GM21737 (cell line): ENCODE results near the gene NTN3.
"Not testable (repeated sequence)": the region's sequence is repeated elsewhere in the genome, so short reads cannot be mapped to it uniquely, and the experiment has no call there.

Experiments
- ATAC-seq: cut with Tn5 transposase; IDR thresholded peaks from one replicate; pipeline ENCODE4 v1.9.1; 2021; ENCODE audit warnings: mild to moderate bottlenecking, moderate library complexity; ENCODE audit not compliant: unreplicated experiment

The NTN3 gene

GRCh38 chr16:2471016-2471652 is at the start of gene NTN3:
TSS of gene NTN3 (plus strand) at chr16:2471297. CDS start at chr16:2471702, 405 bp downstream.
- ATAC-seq, result no peak

- no peak for ATAC-seq
These were observed 48.8 kb upstream of the NTN3 start for GRCh38 chr16:2422123-2422867.

- ATAC-seq, result no peak
These were observed 46.8 kb upstream of the NTN3 start for GRCh38 chr16:2424061-2425007.

DNA sequence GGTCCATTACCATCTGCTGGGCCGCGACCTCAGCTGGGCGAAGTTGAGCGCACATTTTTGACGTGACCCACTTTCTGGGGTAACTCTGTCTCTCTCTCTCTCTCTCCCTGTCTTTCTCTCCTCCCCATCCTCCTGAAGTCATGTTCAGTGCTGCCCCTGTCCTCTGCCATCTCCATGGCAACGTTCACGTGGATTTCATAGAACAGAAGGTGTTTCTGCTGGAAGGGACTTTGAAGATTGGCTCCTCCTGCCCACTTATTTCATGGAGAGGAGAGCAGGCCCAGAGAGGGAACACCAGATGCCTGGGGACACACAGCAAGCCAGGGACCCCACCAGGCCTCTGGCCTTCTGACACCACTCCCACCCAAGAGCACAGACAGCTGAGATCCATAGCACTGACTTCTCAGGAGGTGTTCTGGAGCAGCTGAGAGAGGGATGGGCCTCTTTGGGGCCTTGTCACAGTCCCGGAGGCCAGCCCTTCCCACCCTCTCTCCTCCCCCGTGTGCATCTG is 46.0 kb upstream of the NTN3 start:
- ATAC-seq, result no peak

GRCh38 chr16:2425825-2426430 is 45.2 kb upstream of the NTN3 start:
- ATAC-seq, result no peak

DNA sequence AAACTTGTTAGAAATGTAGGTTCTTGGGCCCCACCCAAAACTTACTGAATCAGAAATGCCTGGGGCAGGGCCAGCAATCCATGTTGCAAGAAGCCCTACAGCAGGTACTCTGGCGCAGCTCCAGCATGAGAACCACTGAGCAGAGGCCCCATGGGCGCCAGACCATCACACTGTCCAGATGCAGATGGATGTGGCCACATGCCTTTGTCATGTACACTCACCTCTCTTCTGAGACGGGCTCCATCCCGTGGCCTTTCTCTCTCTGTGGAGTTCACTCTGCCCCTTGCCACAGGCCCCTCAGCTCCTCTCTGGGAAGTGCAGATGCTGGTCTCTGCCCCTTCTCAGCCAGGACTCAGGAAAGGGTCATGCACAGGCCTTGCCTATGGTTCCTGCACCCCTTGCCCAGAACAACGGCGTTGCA is 44.1 kb upstream of the NTN3 start:
- no peak for ATAC-seq

- no peak for ATAC-seq
These were observed 43.6 kb upstream of the NTN3 start for GRCh38 chr16:2427526-2427925.

- peak; percentile 16 for ATAC-seq
These were observed 42.9 kb upstream of the NTN3 start for GRCh38 chr16:2428051-2428783.

DNA sequence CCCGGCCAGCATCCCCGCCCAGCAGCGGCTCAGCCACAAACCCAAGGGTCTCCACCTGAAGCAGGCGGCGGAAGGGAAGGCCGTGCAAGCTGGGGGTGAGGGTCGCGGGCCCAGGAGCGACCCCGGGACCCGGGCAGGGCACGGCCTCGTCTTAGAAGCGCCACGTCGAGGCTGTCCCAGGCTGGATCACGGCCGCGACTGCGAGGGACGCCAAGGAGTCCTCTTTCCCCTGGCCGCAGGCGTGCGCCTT is 42.4 kb upstream of the NTN3 start:
- ATAC-seq, result peak; percentile 18

DNA sequence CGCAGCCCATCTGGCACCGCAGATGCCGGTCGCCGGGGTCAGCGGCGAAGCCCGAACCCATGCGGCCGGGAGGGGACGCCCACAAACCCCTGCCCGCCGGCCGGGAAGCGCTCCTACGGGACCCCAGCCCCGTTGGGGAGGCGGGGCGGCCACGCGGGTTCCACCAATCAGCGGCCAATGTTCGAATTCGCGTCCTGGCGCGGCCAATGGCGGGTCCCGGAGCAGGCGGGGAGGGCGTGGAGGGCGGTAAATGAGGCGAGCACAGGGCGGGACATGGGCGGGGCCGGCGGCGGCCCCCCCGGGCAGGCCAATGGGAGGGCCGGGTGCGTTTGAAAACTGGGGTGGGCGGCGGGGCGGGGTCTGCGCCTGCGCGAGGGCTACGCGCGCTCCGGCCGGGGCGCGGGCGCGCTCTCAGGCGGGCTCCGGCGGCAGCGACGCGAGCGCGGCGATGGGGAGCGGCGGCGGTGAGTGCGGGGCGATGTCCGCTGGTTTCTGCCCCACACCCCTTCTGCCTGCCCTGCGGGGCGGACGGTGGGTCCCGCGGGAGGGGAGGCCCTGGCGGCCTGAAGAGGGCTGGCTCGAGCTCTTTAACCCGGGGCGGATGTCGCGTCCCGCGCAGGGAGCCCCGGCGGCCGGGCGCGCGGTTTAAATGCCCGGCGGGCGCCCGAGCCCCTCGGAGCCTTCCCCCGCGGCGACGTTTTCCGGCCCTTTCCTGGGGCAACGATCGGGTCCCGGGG is 41.9 kb upstream of the NTN3 start, which contains the start of gene CCNF:
TSS of gene CCNF (plus strand) at position 414 of the 737 bp plus-strand sequence. CDS start at position 449, 35 bp downstream.
- ATAC-seq, result peak; percentile 79

DNA sequence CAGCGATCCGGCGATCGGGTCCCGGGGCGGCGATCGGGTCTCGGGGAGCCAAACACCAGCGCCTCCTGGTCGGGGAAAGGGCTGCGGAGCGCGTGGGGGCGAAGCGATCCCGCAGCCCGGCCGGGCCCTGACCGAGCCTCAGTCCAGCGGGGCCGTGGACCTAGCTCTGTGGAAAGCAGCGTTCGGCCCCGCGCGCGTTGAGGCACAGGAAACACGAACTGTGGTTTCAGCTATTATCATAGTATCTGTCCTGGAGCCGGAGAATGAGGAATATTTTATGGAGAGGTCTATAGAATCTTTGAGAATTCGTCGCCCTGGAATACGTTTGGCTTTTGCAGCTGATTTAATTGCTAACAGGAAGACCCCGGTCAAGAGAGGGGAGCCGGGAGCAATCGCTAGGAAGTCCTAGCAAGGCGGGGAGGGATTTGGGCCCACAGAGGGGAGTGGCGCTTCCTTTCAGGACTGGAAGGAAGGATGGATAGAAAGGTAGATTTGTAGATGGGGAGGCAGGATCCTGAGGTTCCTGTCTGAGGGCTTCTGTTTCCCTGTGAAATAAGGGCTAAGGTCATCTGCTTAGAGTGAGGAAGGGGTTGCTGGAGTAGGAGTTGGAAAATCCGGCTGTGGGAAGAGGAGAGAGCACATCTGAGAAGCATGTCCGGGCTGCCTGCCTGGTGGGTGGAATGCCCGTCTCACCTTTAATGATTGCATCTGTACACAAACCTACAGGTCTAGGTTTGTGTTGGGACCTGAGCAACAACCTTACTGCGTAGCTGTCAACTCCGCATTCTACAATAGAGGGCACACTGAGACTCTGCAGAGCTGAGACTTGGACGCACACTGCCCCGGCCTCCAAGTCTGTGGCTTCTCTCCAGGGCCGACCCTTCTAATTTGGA is 41.1 kb upstream of the NTN3 start:
- peak; percentile 4 for ATAC-seq

- ATAC-seq, result no peak
These were observed 38.8 kb upstream of the NTN3 start for GRCh38 chr16:2432286-2432685.

- no peak for ATAC-seq
These were observed 38.1 kb upstream of the NTN3 start for GRCh38 chr16:2432801-2433505.

- not testable (repeated sequence) for ATAC-seq
These were observed 35.9 kb upstream of the NTN3 start for GRCh38 chr16:2435236-2435635.

DNA sequence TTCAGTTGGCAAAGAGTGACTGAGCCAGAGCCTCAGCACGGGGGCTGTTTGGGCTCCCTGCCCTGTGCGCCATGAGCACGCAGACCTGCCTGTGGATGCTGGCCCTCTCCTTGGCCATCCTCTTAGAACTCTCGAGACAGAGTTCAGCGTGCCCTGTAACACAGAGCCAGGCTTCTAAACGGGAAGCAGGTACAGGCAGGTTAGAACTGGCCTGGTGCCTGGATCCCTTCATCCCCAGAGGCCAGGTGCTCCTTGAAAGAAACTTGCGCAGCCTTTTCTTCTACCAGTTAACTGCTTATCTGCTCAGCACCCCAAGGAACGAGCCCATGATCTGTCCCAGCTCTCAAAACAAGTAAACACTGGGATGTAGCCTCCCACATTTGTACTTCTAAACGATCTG is 35.0 kb upstream of the NTN3 start:
- no peak for ATAC-seq

DNA sequence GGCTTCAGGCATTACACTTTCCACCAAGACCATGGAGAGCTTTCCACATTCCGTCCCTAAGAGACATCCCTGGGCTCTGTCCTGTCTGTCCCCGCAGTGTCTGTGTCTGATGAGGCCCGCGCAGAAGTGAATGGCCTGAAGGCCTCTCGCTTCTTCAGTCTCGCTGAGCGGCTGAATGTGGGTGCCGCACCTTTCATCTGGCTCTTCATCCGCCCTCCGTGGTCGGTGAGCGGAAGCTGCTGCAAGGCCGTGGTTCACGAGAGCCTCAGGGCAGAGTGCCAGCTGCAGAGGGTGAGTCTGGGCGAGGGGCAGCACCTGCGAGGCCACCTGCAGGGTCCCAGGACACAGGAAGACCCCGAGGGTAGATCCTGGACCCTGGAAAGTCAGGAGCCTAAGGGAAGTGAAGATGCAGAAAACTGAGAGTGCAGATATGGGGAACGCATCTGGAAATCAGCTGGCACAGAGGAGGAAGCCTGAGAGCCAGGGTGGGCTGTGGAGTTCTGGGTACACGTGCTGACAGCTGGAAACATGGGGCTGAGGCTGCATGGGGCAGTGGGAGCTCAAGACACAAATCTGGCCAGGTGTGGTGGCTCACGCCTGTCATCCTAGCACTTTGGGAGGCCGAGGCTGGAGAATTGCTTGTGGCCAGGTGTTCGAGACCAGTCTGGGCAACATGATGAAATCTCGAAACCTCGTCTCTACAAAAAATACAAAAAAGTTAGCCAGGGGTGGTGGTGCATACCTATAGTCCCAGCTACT is 33.9 kb upstream of the NTN3 start:
- ATAC-seq, result no peak

- no peak for ATAC-seq
These were observed 33.0 kb upstream of the NTN3 start for GRCh38 chr16:2438121-2438520.
